Vagina (tissue), 2 donors: ENCODE measurements around the gene DCTN2. TPM values are rescaled to one million over a fixed set of nuclear protein-coding genes. Genes with fewer than 3 reads are reported as not detected.

Experiments used
- DNase-seq, 2 donors: peaks; one replicate each; pipeline ENCODE4 v3.0.0-alpha.2; 2017; ENCODE audit errors: extremely low spot score in 2 of 2
- H3K27ac ChIP-seq: fragments of 200-600 bp; sonication (generic); one replicate; pipeline ENCODE4 v1.5.1; 2019
- H3K27me3 ChIP-seq: fragments of 200-600 bp; sonication (generic); one replicate; pipeline ENCODE4 v1.5.1; 2019
- H3K36me3 ChIP-seq, 2 donors: fragments of 200-600 bp; sonication (generic); one replicate each; pipeline ENCODE4 v1.5.1; 2017 to 2019
- H3K4me1 ChIP-seq: fragments of 200-600 bp; sonication (generic); one replicate; pipeline ENCODE4 v1.5.1; 2019
- H3K4me3 ChIP-seq, 2 donors: fragments of 200-600 bp; sonication (generic); 1 replicate in 1 of 2; 2 replicates in 1 of 2; pipeline ENCODE4 v1.5.1; 2016 to 2019
- H3K9me3 ChIP-seq: fragments of 200-600 bp; sonication (generic); one replicate; pipeline ENCODE4 v1.5.1; 2019
- POLR2A ChIP-seq, 2 donors: fragments of 450-650 bp; IDR thresholded peaks; one replicate each; pipeline ENCODE4 v1.6.1; 2017; ENCODE audit warnings: antibody characterized with exemption in 2 of 2, mild to moderate bottlenecking in 2 of 2, moderate library complexity in 2 of 2
- POLR2AphosphoS5 ChIP-seq, 2 donors: sonication (generic); formaldehyde crosslinking; IDR thresholded peaks; one replicate each; pipeline ENCODE4 v1.9.0; 2017; ENCODE audit warnings: antibody characterized with exemption in 2 of 2, mild to moderate bottlenecking in 2 of 2, low read depth in 1 of 2; ENCODE audit not compliant: insufficient read depth in 1 of 2
- intact Hi-C: fragments of 100-400 bp; cut with DNase I; formaldehyde crosslinking; loops from one replicate; pipeline ENCODE4 v1.15.1; 2023
- total RNA-seq: library from RNA; depleted of rRNA; stranded (reverse); fragments of >200 nt; gene quantifications from one replicate; pipeline ENCODE4 v1.2.3, GENCODE V29; 2016
- TF ChIP-seq, protein P1 (sequence below), 3 experiments: fragments of 450-650 bp in 2 of 3; fragments of 200-600 bp in 1 of 3; sonication (generic) in 1 of 3; IDR thresholded peaks; one replicate each; pipeline ENCODE4 v1.5.1; 2017 to 2019; ENCODE audit warnings: antibody characterized with exemption in 3 of 3, mild to moderate bottlenecking in 2 of 3, moderate library complexity in 2 of 3

Gene DCTN2
- total RNA-seq, 1 donor from 2014 or later: 131 TPM

DNA sequence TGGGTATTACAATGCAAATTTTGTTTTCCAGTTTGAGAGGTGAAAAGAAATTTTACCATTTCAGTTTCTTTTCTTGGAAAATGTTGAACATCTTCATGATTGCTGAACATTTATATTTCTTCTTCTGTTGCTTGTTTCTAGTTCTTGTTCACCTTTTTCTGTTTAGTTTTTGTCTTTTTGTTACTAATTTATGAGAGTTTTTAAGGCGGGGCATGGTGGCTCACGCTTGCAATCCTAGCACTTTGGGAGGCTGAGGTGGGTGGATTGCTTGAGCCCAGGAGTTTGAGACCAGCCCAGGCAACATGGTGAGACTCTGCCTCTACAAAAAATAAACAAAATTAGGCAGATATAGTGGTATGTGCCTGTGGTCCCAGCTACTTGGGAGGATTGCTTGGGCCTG, 13.5 kb upstream of the DCTN2 start:
- Histone ChIP-seq H3K27ac (no peak overlapping the region), H3K4me1 (no peaks in the 10 kb centered on the region), H3K4me3 (no peak overlapping the region), H3K27me3 (no peaks in the 10 kb centered on the region), H3K9me3 (no peaks in the 10 kb centered on the region), H3K36me3 (no peaks in the 10 kb centered on the region)
- no peak for TF ChIP-seq POLR2A (IDR thresholded peaks at IDR 0.05)
- TF ChIP-seq, protein P1, sequence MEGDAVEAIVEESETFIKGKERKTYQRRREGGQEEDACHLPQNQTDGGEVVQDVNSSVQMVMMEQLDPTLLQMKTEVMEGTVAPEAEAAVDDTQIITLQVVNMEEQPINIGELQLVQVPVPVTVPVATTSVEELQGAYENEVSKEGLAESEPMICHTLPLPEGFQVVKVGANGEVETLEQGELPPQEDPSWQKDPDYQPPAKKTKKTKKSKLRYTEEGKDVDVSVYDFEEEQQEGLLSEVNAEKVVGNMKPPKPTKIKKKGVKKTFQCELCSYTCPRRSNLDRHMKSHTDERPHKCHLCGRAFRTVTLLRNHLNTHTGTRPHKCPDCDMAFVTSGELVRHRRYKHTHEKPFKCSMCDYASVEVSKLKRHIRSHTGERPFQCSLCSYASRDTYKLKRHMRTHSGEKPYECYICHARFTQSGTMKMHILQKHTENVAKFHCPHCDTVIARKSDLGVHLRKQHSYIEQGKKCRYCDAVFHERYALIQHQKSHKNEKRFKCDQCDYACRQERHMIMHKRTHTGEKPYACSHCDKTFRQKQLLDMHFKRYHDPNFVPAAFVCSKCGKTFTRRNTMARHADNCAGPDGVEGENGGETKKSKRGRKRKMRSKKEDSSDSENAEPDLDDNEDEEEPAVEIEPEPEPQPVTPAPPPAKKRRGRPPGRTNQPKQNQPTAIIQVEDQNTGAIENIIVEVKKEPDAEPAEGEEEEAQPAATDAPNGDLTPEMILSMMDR (IDR thresholded peaks at IDR 0.05): no peak
- no peak for TF ChIP-seq POLR2AphosphoS5 (IDR thresholded peaks at IDR 0.05; ENCODE audit: insufficient read depth in 1 of 2, low read depth in 1 of 2)
- no peak for DNase-seq
- intact Hi-C loops: no loop called here

DNA sequence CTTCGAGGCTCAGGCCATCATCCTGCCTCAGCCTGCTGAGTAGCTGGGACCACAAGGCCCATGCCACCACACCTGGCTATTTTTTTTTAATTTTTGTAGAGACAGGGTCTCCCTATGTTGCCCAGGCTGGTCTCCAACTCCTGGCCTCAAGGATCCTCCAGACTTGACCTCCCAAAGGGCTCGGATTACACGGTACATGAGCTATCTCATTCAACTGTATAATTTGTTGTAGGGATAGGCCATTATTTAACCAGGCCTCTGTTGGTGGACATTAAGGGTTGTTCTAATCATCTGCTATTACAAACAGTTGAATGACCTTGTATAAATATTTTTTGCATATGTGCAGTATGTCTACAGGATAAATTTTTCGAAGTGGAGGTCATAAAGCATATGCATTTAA, 11.9 kb upstream of the DCTN2 start:
- H3K27me3 ChIP-seq: no peaks in the 10 kb centered on the region
- H3K4me1 ChIP-seq: no peaks in the 10 kb centered on the region
- TF ChIP-seq, protein P1 (IDR thresholded peaks at IDR 0.05): no peak
- no peak for TF ChIP-seq POLR2A (IDR thresholded peaks at IDR 0.05)
- TF ChIP-seq POLR2AphosphoS5 (IDR thresholded peaks at IDR 0.05; ENCODE audit: insufficient read depth in 1 of 2, low read depth in 1 of 2): no peak
- no peak for DNase-seq
- H3K9me3 ChIP-seq: no peaks in the 10 kb centered on the region
- no peak overlapping the region for H3K27ac ChIP-seq
- no peaks in the 10 kb centered on the region for H3K36me3 ChIP-seq
- intact Hi-C loops: no loop called here
- H3K4me3 ChIP-seq: no peak overlapping the region

DNA sequence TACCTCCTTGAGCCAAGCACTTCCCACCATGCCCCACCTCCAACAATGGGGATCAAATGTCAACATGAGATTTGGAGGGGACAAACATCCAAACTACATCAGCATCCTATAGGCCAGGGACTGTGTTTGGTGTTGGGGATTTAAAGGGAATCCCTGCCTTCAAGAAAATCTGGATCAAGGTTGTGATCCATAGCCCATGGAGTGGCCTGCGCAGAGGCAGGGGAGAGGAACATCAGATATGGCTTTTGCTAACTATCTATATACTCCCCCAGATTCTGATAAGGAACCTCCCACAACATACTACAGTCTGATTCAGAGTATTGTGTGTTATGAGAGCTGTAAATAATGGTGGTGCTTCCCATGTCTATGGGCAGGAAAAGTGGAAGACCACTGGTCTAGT, 7.9 kb upstream of the DCTN2 start:
- no peaks in the 10 kb centered on the region for H3K36me3 ChIP-seq
- no peaks in the 10 kb centered on the region for H3K27me3 ChIP-seq
- intact Hi-C loops: no loop called here
- TF ChIP-seq POLR2AphosphoS5 (IDR thresholded peaks at IDR 0.05; ENCODE audit: insufficient read depth in 1 of 2, low read depth in 1 of 2) (no peak), POLR2A (IDR thresholded peaks at IDR 0.05) (no peak)
- TF ChIP-seq, protein P1 (IDR thresholded peaks at IDR 0.05): no peak
- H3K27ac ChIP-seq: no peak overlapping the region
- H3K9me3 ChIP-seq: no peaks in the 10 kb centered on the region
- DNase-seq: no peak
- H3K4me3 ChIP-seq: no peak overlapping the region
- H3K4me1 ChIP-seq: peaks cover 7% of the 10 kb centered on the region

DNA sequence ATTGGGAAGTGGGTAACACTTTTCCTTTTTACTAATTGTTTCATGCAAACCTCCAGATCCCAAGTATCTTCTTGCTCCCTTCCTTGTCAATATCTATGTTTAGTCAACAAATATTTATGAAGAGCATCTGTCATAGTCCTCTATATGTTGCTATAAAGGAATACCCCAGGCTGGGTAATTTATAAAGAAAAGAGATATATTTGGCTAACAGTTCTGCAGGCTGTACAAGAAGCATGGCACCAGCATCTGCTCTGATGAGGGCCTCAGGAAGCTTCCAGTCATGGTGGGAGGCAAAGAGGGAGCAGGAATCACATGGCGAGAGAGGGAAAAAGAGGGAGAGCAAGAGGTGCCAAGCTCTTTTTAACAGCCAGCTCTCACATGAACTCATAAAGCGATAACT, 7.5 kb upstream of the DCTN2 start:
- H3K4me3 ChIP-seq: no peak overlapping the region
- intact Hi-C loops: no loop called here
- no peak for DNase-seq
- no peaks in the 10 kb centered on the region for H3K9me3 ChIP-seq
- H3K36me3 ChIP-seq: no peaks in the 10 kb centered on the region
- H3K27ac ChIP-seq: no peak overlapping the region
- peaks cover 10% of the 10 kb centered on the region for H3K4me1 ChIP-seq
- H3K27me3 ChIP-seq: no peaks in the 10 kb centered on the region
- TF ChIP-seq POLR2AphosphoS5 (IDR thresholded peaks at IDR 0.05; ENCODE audit: insufficient read depth in 1 of 2, low read depth in 1 of 2) (no peak), POLR2A (IDR thresholded peaks at IDR 0.05) (no peak)
- TF ChIP-seq, protein P1 (IDR thresholded peaks at IDR 0.05): no peak

DNA sequence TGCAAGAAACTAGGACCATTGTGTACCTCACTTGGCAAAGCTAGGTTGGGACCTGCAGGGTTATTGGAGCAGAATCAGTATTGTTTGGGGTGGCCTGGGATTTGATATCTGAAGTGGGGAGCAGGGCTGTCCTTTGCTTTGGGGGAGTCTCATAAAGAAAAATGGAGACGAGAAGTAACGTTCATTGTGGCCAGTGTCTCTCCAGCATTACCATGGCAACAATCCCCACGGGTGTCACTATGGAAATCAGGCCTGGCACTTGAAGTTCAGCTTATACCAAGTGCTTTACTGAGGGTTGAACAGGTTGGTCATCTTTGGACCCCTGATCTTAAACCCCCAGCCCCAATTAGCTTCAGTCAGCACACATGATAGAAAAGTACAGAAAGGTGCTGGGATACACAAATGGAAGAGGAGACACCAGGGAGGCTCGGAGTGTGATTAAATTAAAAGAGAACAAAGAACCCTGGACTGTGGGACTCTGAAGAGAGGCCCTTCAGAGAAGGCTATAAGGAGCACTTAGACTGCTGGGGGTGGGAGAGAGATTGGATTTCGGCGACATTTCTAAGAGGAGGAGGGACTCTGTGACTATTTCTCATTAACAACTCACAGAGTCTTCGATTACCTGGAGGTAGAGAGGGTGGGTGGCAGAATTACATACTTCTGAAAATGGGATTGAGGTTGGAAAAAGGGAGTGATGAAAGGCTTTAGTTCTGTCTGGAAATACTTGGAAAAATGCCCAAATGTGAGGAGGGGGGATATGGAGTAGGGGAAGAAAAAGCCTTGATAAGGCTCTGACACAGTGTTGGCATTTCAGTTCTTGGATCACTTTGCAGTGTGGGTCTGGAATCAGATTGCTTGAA, 6.6 kb upstream of the DCTN2 start:
- Histone ChIP-seq H3K4me1 (peaks cover 13% of the 10 kb centered on the region), H3K27ac (no peak overlapping the region), H3K4me3 (no peak overlapping the region), H3K9me3 (no peaks in the 10 kb centered on the region), H3K36me3 (no peaks in the 10 kb centered on the region), H3K27me3 (no peaks in the 10 kb centered on the region)
- TF ChIP-seq POLR2A (IDR thresholded peaks at IDR 0.05): no peak
- TF ChIP-seq POLR2AphosphoS5 (IDR thresholded peaks at IDR 0.05; ENCODE audit: insufficient read depth in 1 of 2, low read depth in 1 of 2): no peak
- TF ChIP-seq, protein P1 (IDR thresholded peaks at IDR 0.05): no peak
- no peak for DNase-seq
- intact Hi-C loops: no loop called here
